ENCODE measurements around the gene PYHIN1. TPM values are rescaled to one million over a fixed set of nuclear protein-coding genes. Genes with fewer than 3 reads are reported as not detected.

PYHIN1 gene
- total RNA-seq, 2 experiments from 2014 or later = 56.6 to 59.8 TPM

DNA sequence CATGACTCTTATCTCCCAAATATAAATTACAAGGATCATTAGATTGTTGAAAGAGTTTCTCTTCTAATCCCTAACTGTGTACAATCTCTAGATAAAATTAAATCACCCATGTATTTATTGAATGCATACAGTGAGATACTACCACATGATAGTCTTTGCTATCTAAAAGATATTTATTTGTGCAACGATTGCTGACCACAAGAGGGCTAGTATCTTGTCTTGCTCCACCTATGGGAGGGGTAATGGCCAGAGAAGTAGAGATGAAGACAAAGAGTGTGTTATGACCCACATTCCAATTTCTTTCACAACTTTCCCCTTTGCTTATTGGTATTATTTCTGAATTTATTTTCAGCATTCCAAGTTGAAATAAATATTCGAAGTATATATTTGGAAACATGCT is 13.7 kb downstream of the PYHIN1 start:
- H3K4me1 Mint-ChIP-seq = peaks cover 17% of the 10 kb centered on the region
- H3K9me3 Mint-ChIP-seq = peaks cover 4% of the 10 kb centered on the region
- no peak overlapping the region for H3K27ac Mint-ChIP-seq
- no peaks in the 10 kb centered on the region for H3K27me3 Mint-ChIP-seq
- no peak for DNase-seq
- no peak overlapping the region for H3K4me3 Mint-ChIP-seq
- peaks cover 95% of the 10 kb centered on the region for H3K36me3 Mint-ChIP-seq (ENCODE audit: low read depth)
- CTCF ChIA-PET = no interaction called here
- POLR2A ChIA-PET = no interaction called here

DNA sequence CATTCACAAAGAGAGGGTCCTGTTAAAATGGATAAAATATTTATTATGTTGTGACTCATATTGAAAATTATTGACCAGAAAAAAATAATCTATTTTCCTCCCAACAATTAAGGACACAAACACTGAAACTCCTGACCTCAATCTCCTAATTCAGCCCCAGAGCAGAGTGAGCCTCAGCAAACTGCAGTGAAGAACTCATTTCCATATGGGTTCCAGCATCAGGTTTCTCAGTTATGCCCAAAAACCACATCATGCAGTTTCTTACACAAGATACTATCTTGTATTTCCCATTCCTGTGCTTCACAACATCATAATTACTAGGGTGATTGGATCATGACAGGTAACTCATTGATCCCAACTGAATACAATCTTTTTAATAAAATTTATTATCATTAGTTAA is 15.4 kb downstream of the PYHIN1 start:
- POLR2A ChIA-PET = no interaction called here
- DNase-seq = no peak
- CTCF ChIA-PET = no interaction called here

DNA sequence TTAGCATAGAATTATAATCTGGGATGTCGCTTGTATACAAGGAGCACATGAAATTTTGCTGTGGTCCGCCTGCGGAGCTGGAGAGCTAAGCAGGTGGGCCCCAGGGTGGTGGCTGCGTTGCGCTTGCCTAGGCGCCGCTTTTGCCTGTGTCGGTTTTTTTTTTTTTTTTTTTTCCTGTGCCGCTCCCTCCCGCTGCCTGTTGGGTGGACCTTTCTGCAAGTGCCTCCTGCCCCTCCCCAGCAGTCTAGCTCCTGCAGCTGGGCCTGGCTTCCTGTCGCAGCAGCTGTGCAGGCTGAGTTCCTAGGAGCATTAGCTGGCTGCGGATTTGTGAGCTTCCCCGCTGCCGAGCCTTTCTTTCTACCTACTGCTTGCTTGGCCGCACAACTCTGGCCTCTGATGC is 20.6 kb downstream of the PYHIN1 start:
- DNase-seq = no peak
- Mint-ChIP-seq H3K36me3 (ENCODE audit: low read depth) (peaks cover 60% of the 10 kb centered on the region), H3K9me3 (peaks cover 20% of the 10 kb centered on the region), H3K4me3 (no peak overlapping the region), H3K27ac (no peak overlapping the region), H3K27me3 (no peaks in the 10 kb centered on the region), H3K4me1 (peaks cover 2% of the 10 kb centered on the region)
- POLR2A ChIA-PET = no interaction called here
- CTCF ChIA-PET = no interaction called here

More for the DNA sequence above, 15.4 kb downstream of the PYHIN1 start:
- Mint-ChIP-seq H3K27me3 (no peaks in the 10 kb centered on the region), H3K4me3 (no peak overlapping the region), H3K27ac (no peak overlapping the region), H3K36me3 (ENCODE audit: low read depth) (peaks cover 95% of the 10 kb centered on the region), H3K4me1 (peaks cover 10% of the 10 kb centered on the region), H3K9me3 (peaks cover 14% of the 10 kb centered on the region)

DNA sequence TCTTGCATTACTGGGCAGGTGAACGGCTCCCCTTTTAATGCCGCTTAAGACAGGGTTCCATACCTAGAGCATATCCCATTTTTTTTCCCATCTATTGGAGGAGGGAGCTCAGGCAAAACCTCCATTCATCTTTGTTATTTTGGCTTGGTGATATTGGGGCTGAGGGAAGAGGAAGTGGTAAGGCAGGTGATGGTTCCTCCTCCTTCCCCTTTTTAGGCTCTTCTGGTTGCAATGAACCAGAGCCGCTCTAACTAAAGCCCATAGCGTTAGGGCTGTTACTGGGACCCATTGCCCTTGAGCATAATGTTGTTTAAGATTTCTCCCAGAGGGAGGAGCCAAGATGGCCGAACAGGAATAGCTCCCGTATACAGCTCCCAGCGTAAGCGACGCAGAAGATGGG is 21.1 kb downstream of the PYHIN1 start:
- Mint-ChIP-seq H3K36me3 (ENCODE audit: low read depth) (peaks cover 56% of the 10 kb centered on the region), H3K27ac (peak overlapping the region; percentile 3), H3K9me3 (peaks cover 20% of the 10 kb centered on the region), H3K4me3 (no peak overlapping the region), H3K27me3 (no peaks in the 10 kb centered on the region), H3K4me1 (peaks cover 2% of the 10 kb centered on the region)
- DNase-seq = no peak
- POLR2A ChIA-PET = no interaction called here
- CTCF ChIA-PET = no interaction called here

DNA sequence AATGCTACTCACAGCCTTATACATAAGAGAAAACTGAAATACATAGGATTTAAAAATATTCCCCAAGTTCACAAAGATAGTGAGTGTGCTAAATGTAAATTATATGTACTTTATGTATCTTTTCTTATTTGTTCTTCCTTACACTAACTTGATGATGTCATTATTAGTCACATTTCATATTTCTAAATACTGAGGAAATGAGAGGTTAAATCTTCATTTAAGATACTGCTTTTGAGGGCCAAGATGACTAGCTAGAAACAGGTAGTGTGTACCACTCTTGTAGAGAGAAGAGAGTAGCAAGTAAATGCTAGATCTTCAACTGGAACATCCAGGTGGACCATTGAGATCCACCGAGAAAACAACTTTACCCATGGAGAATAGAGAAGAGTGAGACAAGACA is 29.8 kb downstream of the PYHIN1 start:
- Mint-ChIP-seq H3K27ac (no peak overlapping the region), H3K27me3 (no peaks in the 10 kb centered on the region), H3K4me3 (no peak overlapping the region), H3K4me1 (no peaks in the 10 kb centered on the region), H3K36me3 (ENCODE audit: low read depth) (peaks cover 78% of the 10 kb centered on the region), H3K9me3 (peaks cover 23% of the 10 kb centered on the region)
- CTCF ChIA-PET = no interaction called here
- DNase-seq = no peak
- POLR2A ChIA-PET = no interaction called here

DNA sequence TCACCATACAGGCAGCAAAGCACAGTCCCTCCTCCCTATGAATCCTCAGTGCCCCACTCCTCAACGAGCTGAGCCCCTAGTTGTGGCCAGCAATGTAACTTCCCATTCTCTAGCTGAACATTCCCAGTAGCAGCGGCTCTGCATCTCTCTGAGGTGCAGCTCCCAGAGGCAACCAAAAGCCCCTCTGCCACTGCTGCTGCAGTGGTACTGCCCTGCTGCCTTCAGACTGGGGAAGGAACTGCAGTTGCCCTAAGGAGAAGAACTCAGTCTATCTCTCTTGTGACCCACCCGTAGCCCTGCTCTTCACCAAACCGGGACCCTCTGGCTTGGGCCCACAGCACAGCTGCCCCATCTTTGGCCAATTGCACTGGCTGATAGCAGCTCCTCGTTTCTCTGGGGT is 31.6 kb downstream of the PYHIN1 start:
- Mint-ChIP-seq H3K36me3 (ENCODE audit: low read depth) (peaks cover 87% of the 10 kb centered on the region), H3K27ac (no peak overlapping the region), H3K27me3 (no peaks in the 10 kb centered on the region), H3K9me3 (peaks cover 36% of the 10 kb centered on the region), H3K4me1 (peaks cover 4% of the 10 kb centered on the region), H3K4me3 (no peak overlapping the region)
- POLR2A ChIA-PET = interaction anchor here (1.4 kb wide), 1 partner anchor 35 kb away, joined by 4 read pairs; no protein-coding TSS in a partner anchor
- no peak for DNase-seq
- CTCF ChIA-PET = no interaction called here

DNA sequence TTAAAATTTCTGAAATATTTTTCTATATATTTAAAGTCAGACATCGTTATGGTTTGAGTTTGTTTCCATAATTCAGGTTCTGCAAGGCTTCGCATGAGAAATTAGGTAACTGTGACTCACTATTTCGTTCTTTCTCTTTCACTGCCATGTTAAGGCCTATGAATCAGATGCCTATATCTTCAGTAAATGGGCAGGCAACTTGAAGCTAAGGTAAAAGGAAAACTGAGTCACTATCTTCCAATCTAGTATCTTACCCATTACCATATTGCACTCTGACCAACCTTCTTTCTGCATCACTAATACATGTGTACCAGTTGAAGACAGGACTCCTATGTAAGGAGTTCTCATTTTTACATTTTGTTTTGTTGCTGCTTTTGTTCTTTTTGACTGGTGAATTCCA is 37.8 kb downstream of the PYHIN1 start:
- no peak for DNase-seq
- POLR2A ChIA-PET = interaction anchor here (1.6 kb wide), 1 partner anchor 9 kb away, joined by 4 read pairs; no protein-coding TSS in a partner anchor
- H3K27ac Mint-ChIP-seq = no peak overlapping the region
- no peaks in the 10 kb centered on the region for H3K27me3 Mint-ChIP-seq
- H3K4me3 Mint-ChIP-seq = no peak overlapping the region
- peaks cover 66% of the 10 kb centered on the region for H3K36me3 Mint-ChIP-seq (ENCODE audit: low read depth)
- peaks cover 16% of the 10 kb centered on the region for H3K4me1 Mint-ChIP-seq
- CTCF ChIA-PET = no interaction called here
- H3K9me3 Mint-ChIP-seq = peaks cover 34% of the 10 kb centered on the region

DNA sequence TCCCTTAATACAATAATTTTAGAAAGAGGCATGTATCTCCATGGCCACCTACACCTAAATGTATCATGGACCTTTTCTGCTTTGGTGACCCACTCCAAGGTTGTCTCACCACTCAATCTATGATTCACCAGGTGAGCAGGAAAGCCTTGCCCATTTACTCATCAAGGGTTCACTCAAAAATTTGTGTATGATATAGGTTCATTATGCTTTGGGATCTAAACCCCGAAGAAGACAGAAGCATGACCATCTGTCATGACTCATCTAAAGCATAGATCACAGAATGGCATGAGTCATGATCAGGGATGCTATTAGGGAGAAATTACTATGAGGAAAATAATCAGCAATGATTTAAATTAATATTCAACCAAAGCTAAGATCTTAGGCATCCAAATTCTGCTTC is 38.5 kb downstream of the PYHIN1 start:
- H3K36me3 Mint-ChIP-seq (ENCODE audit: low read depth) = peaks cover 66% of the 10 kb centered on the region
- no peak overlapping the region for H3K4me3 Mint-ChIP-seq
- POLR2A ChIA-PET = interaction anchor here (1.6 kb wide), 1 partner anchor 8 kb away, joined by 4 read pairs; no protein-coding TSS in a partner anchor
- DNase-seq = no peak
- H3K4me1 Mint-ChIP-seq = peaks cover 16% of the 10 kb centered on the region
- peaks cover 35% of the 10 kb centered on the region for H3K9me3 Mint-ChIP-seq
- CTCF ChIA-PET = no interaction called here
- no peaks in the 10 kb centered on the region for H3K27me3 Mint-ChIP-seq
- no peak overlapping the region for H3K27ac Mint-ChIP-seq

DNA sequence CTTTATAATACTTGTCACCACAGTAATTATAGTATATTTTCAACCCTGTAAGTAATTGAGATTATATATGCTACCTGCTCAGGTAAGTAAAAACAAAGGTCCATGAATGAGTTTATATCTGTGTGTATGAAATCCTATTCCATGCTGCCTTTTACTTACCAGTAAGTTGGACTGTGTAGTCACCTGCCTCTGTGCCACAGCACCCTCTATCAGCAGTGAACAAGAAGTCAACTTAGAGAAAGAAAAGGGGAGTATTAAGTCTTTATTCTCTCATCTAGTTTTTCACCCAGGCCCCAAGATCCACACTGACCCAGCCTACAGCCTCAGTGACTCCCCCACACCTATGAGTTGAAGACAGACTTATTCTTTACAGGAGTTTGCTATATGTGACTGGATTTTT is 41.5 kb downstream of the PYHIN1 start:
- DNase-seq = no peak
- Mint-ChIP-seq H3K36me3 (ENCODE audit: low read depth) (peaks cover 69% of the 10 kb centered on the region), H3K4me1 (peaks cover 13% of the 10 kb centered on the region), H3K4me3 (no peak overlapping the region), H3K27ac (no peak overlapping the region), H3K27me3 (no peaks in the 10 kb centered on the region), H3K9me3 (peaks cover 11% of the 10 kb centered on the region)
- CTCF ChIA-PET = no interaction called here
- POLR2A ChIA-PET = no interaction called here

DNA sequence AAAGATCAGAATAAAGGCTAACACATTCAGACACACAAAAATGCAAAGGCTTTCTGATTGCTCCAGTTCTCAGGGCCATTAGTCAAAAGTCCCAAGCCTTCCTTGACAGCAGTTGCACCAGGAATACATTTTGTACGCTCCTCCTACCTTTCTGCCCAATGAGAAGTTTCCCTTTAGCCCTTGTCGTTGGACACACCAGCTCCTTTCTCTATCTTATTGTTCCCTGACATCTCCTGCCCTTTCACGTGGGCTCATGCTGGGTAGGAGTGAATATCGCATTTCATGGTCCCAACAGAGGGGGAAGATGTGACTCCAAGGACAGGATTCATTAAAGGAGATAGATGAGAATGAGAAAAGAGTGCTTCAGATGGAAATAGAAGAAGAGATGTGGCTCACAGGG is 44.9 kb downstream of the PYHIN1 start:
- H3K27ac Mint-ChIP-seq = no peak overlapping the region
- ChIA-PET CTCF (no interaction called here), POLR2A (no interaction called here)
- peaks cover 80% of the 10 kb centered on the region for H3K36me3 Mint-ChIP-seq (ENCODE audit: low read depth)
- peaks cover 11% of the 10 kb centered on the region for H3K9me3 Mint-ChIP-seq
- H3K4me3 Mint-ChIP-seq = no peak overlapping the region
- no peak for DNase-seq
- peaks cover 3% of the 10 kb centered on the region for H3K4me1 Mint-ChIP-seq
- H3K27me3 Mint-ChIP-seq = no peaks in the 10 kb centered on the region

DNA sequence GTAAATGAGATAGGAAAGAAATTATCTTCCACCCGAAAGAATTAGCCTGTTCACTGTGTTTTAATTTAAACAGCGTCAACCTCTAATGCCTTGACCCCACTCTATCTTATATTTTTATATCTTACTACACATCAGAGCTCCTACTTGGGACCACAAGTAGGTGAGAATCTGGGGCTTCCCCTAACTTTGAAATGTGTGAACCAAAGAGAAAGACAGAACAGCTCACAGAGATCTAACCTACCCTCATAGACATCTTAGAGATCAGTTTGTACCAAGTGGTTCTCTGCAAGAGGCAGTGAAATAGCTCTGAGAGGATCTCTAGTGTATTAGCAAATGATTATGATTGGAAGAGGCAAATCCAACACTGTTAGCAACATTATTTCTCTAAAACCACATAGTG is 47.4 kb downstream of the PYHIN1 start:
- Mint-ChIP-seq H3K4me1 (no peaks in the 10 kb centered on the region), H3K4me3 (no peak overlapping the region), H3K9me3 (peaks cover 29% of the 10 kb centered on the region), H3K27me3 (no peaks in the 10 kb centered on the region), H3K36me3 (ENCODE audit: low read depth) (peaks cover 81% of the 10 kb centered on the region), H3K27ac (no peak overlapping the region)
- ChIA-PET CTCF (no interaction called here), POLR2A (interaction anchor here (1.8 kb wide), 1 partner anchor 10 kb away, joined by 4 read pairs; no protein-coding TSS in a partner anchor)
- DNase-seq = no peak

DNA sequence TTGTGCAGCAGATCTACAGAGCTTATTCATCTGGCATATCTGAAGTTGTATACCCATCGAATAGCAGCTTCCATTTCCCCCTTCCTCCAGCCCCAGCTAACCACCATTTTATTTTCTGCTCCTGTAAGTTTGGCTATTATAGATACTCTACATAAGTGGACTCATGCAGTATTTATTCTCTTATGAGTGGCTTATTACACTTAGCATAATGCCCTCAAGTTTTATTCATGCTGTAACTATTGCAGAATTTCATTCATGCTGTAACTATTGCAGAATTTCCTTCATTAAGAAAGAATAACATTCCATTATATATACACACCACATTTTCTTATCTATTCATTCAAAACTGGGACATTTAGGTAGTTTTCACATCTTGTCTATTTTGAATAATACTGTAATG is 47.9 kb downstream of the PYHIN1 start:
- ChIA-PET CTCF (no interaction called here), POLR2A (interaction anchor here (1.8 kb wide), 1 partner anchor 10 kb away, joined by 4 read pairs; no protein-coding TSS in a partner anchor)
- Mint-ChIP-seq H3K27ac (no peak overlapping the region), H3K36me3 (ENCODE audit: low read depth) (peaks cover 82% of the 10 kb centered on the region), H3K9me3 (peaks cover 31% of the 10 kb centered on the region), H3K27me3 (no peaks in the 10 kb centered on the region), H3K4me3 (no peak overlapping the region), H3K4me1 (no peaks in the 10 kb centered on the region)
- no peak for DNase-seq

DNA sequence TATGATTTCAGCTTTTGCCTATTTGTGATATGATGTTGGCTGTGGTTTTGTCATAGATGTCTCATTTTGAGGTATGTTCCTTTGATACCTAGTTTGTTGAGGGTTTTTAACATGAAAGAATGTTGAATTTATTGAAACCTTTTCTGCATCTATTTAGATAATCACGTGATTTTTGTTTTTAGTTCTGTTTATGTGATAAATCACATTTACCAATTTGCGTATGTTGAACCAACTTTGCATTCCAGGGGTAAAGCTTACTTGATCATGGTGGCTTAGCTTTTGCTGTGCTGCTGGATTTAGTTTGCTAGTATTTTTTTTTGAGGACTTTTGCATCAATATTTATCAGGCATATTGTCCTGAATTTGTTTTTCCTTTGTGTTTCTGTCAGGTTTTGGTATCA is 51.9 kb downstream of the PYHIN1 start:
- ChIA-PET CTCF (no interaction called here), POLR2A (no interaction called here)
- no peak overlapping the region for H3K4me3 Mint-ChIP-seq
- H3K27me3 Mint-ChIP-seq = no peaks in the 10 kb centered on the region
- H3K27ac Mint-ChIP-seq = no peak overlapping the region
- H3K36me3 Mint-ChIP-seq (ENCODE audit: low read depth) = peaks cover 78% of the 10 kb centered on the region
- H3K9me3 Mint-ChIP-seq = peaks cover 40% of the 10 kb centered on the region
- DNase-seq = no peak
- no peaks in the 10 kb centered on the region for H3K4me1 Mint-ChIP-seq

DNA sequence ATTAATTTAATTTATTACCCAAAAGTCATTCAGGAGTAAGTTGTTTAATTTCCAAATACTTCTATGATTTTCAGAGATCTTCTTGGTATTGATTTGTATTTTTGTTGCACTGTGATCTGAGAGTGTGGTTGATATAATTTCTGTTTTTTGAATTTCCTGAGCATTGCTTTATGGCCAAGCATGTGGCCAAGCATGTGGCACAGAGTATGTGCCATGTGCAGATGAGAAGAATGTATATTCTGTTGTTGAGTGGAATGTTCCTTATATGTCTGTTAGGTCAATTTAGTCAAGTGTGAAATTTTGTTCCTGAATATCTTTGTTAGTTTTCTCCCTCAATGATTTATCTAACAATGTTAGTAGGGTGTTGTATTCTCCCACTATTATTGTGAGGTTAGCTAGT is 53.0 kb downstream of the PYHIN1 start:
- ChIA-PET CTCF (interaction anchor here (1.4 kb wide), 1 partner anchor 9 kb away, joined by 3 read pairs; no protein-coding TSS in a partner anchor), POLR2A (no interaction called here)

More for the DNA sequence above, 53.0 kb downstream of the PYHIN1 start:
- Mint-ChIP-seq H3K4me3 (no peak overlapping the region), H3K9me3 (peaks cover 40% of the 10 kb centered on the region), H3K36me3 (ENCODE audit: low read depth) (peaks cover 79% of the 10 kb centered on the region), H3K4me1 (no peaks in the 10 kb centered on the region), H3K27me3 (no peaks in the 10 kb centered on the region), H3K27ac (no peak overlapping the region)
- DNase-seq = no peak
